Measurements from ENCODE around the gene FNTB. TPM values are rescaled to one million over a fixed set of nuclear protein-coding genes. Genes with fewer than 3 reads are reported as not detected.

Gene FNTB
- total RNA-seq, 5 donors from 2014 or later (not counting 1 experiment from before 2014, with no cell fraction given), result 9.6 to 14.2 (median 10.4) TPM

- H3K27me3 Mint-ChIP-seq, result no peaks in the 10 kb centered on the region
- Histone ChIP-seq H3K4me1 (ENCODE audit: control insufficient read depth in 1 of 2, extremely low read depth in 1 of 2, insufficient read depth in 2 of 2, low read length in 2 of 2) (peaks cover 14 to 25% of the 10 kb centered on the region in 2 experiments), H3K36me3 (ENCODE audit: control insufficient read depth in 2 of 2, extremely low read depth in 1 of 2, insufficient read depth in 1 of 2, low read length in 1 of 2) (no peaks in the 10 kb centered on the region), H3K27me3 (replicated peaks in 1 of 2; ENCODE audit: control insufficient read depth in 2 of 2, extremely low read depth in 1 of 2, insufficient read depth in 2 of 2, low read length in 1 of 2) (no peaks in the 10 kb centered on the region), H3K27ac (ENCODE audit: low read length) (peak overlapping the region; percentile 59), H3K9me3 (no peaks in the 10 kb centered on the region), H3K4me3 (ENCODE audit: control insufficient read depth in 1 of 2, extremely low read depth in 1 of 2, low read length in 1 of 2) (peak overlapping the region; percentile 88 to 92)
- ATAC-seq (replicated peaks in 1 of 4) (no peak), DNase-seq (peak in 4 of 35 experiments; percentile 5 to 42 (median 9))
- no peaks in the 10 kb centered on the region for H3K9me3 Mint-ChIP-seq
- peak overlapping the region; percentile 37 to 82 for H3K27ac Mint-ChIP-seq
- WGBS (ENCODE audit: insufficient coverage), result 3% methylated on average over 15 of the region's 22 CpGs
- H3K4me1 Mint-ChIP-seq, result peaks cover 32 to 35% (median 32%) of the 10 kb centered on the region in 3 donors
- CTCF ChIA-PET, result interaction anchor here in 1 of 2 donors (1.1 to 1.6 kb wide), 4 partner anchors 29 to 312 kb away, joined by 4 read pairs; no protein-coding TSS in a partner anchor
- H3K36me3 Mint-ChIP-seq, result peaks cover 7% of the 10 kb centered on the region
- POLR2A ChIA-PET, result interaction anchor here (0.7 to 0.8 kb wide), 3 partner anchors 362 to 744 kb away, joined by 6 to 11 read pairs (median 8); no protein-coding TSS in a partner anchor
- peak overlapping the region; percentile 85 to 98 (median 89) for H3K4me3 Mint-ChIP-seq
These were observed 116.6 kb downstream of the FNTB start for GRCh38 chr14:65103150-65103760.

- H3K27me3 ChIP-seq (replicated peaks in 1 of 2; ENCODE audit: control insufficient read depth in 2 of 2, extremely low read depth in 1 of 2, insufficient read depth in 2 of 2, low read length in 1 of 2), result no peaks in the 10 kb centered on the region
- DNase-seq (no peak), ATAC-seq (replicated peaks in 1 of 4) (no peak)
- H3K36me3 ChIP-seq (ENCODE audit: control insufficient read depth in 2 of 2, extremely low read depth in 1 of 2, insufficient read depth in 1 of 2, low read length in 1 of 2), result no peaks in the 10 kb centered on the region
- POLR2A ChIA-PET, result interaction anchor here in 1 of 2 donors (1.1 kb wide), 1 partner anchor 12 kb away, joined by 3 read pairs; no protein-coding TSS in a partner anchor
- CTCF ChIA-PET, result no interaction called here
- Mint-ChIP-seq H3K27me3 (no peaks in the 10 kb centered on the region), H3K27ac (no peak overlapping the region), H3K36me3 (peaks cover 4% of the 10 kb centered on the region), H3K4me3 (no peak overlapping the region), H3K4me1 (peaks cover 19 to 21% (median 21%) of the 10 kb centered on the region in 3 donors), H3K9me3 (no peaks in the 10 kb centered on the region)
- H3K4me3 ChIP-seq (ENCODE audit: control insufficient read depth in 1 of 2, extremely low read depth in 1 of 2, low read length in 1 of 2), result no peak overlapping the region
- peaks cover 13 to 15% of the 10 kb centered on the region in 2 experiments for H3K4me1 ChIP-seq (ENCODE audit: control insufficient read depth in 1 of 2, extremely low read depth in 1 of 2, insufficient read depth in 2 of 2, low read length in 2 of 2)
- H3K27ac ChIP-seq (ENCODE audit: low read length), result no peak overlapping the region
- no peaks in the 10 kb centered on the region for H3K9me3 ChIP-seq
- no CpG with 5 or more reads among the region's 3 CpGs for WGBS (ENCODE audit: insufficient coverage)
These were observed 118.1 kb downstream of the FNTB start for GRCh38 chr14:65104791-65105190.

GRCh38 chr14:65106316-65106715 is 119.6 kb downstream of the FNTB start:
- DNase-seq (no peak), ATAC-seq (replicated peaks in 1 of 4) (no peak)
- Histone ChIP-seq H3K27me3 (replicated peaks in 1 of 2; ENCODE audit: control insufficient read depth in 2 of 2, extremely low read depth in 1 of 2, insufficient read depth in 2 of 2, low read length in 1 of 2) (no peaks in the 10 kb centered on the region), H3K4me3 (ENCODE audit: control insufficient read depth in 1 of 2, extremely low read depth in 1 of 2, low read length in 1 of 2) (no peak overlapping the region), H3K9me3 (no peaks in the 10 kb centered on the region), H3K4me1 (ENCODE audit: control insufficient read depth in 1 of 2, extremely low read depth in 1 of 2, insufficient read depth in 2 of 2, low read length in 2 of 2) (peaks cover 5 to 6% of the 10 kb centered on the region in 2 experiments), H3K27ac (ENCODE audit: low read length) (no peak overlapping the region), H3K36me3 (ENCODE audit: control insufficient read depth in 2 of 2, extremely low read depth in 1 of 2, insufficient read depth in 1 of 2, low read length in 1 of 2) (no peaks in the 10 kb centered on the region)
- no peak overlapping the region for H3K27ac Mint-ChIP-seq
- no peaks in the 10 kb centered on the region for H3K9me3 Mint-ChIP-seq
- POLR2A ChIA-PET, result interaction anchor here in 1 of 2 donors (0.7 kb wide), 1 partner anchor 27 kb away, joined by 5 read pairs; no protein-coding TSS in a partner anchor
- H3K4me3 Mint-ChIP-seq, result no peak overlapping the region
- CTCF ChIA-PET, result interaction anchor here (0.6 kb wide), 2 partner anchors 182 to 202 kb away, joined by 3 read pairs; no protein-coding TSS in a partner anchor
- H3K4me1 Mint-ChIP-seq, result peaks cover 6 to 8% (median 8%) of the 10 kb centered on the region in 3 donors
- no peaks in the 10 kb centered on the region for H3K36me3 Mint-ChIP-seq
- H3K27me3 Mint-ChIP-seq, result no peaks in the 10 kb centered on the region
- WGBS (ENCODE audit: insufficient coverage), result 97% methylated on average over 3 of the region's 4 CpGs

DNA sequence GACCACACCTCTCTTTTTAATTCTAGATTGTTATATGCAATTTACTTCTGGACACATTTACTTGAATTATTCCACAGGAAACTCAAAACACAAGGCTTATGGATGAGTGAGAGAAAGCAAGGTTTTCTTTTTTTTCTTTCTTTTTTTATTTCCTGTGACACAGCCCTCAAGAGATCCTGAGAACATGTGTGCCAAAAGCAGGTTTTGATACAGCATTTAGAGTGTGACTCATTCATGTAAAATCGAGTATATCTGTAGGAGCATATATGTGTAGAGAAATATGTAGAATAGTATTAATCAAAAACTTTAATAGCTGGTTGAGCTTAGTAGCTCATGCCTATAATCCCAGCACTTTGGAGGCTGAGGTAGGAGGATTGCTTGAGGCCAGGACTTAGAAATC is 120.0 kb downstream of the FNTB start:
- Mint-ChIP-seq H3K4me1 (peaks cover 4 to 8% (median 7%) of the 10 kb centered on the region in 3 donors), H3K36me3 (no peaks in the 10 kb centered on the region), H3K9me3 (no peaks in the 10 kb centered on the region), H3K27me3 (no peaks in the 10 kb centered on the region), H3K4me3 (no peak overlapping the region), H3K27ac (no peak overlapping the region)
- ChIA-PET POLR2A (interaction anchor here in 1 of 2 donors (0.5 to 0.7 kb wide), 3 partner anchors 52 to 602 kb away, joined by 3 to 5 read pairs (median 5); no protein-coding TSS in a partner anchor), CTCF (interaction anchor here (0.6 to 0.7 kb wide), 3 partner anchors 183 to 223 kb away, joined by 3 to 4 read pairs (median 3); no protein-coding TSS in a partner anchor)
- no peak for DNase-seq
- no peaks in the 10 kb centered on the region for H3K36me3 ChIP-seq (ENCODE audit: control insufficient read depth in 2 of 2, extremely low read depth in 1 of 2, insufficient read depth in 1 of 2, low read length in 1 of 2)
- no peak overlapping the region for H3K27ac ChIP-seq (ENCODE audit: low read length)
- H3K27me3 ChIP-seq (replicated peaks in 1 of 2; ENCODE audit: control insufficient read depth in 2 of 2, extremely low read depth in 1 of 2, insufficient read depth in 2 of 2, low read length in 1 of 2), result no peaks in the 10 kb centered on the region
- no peak overlapping the region for H3K4me3 ChIP-seq (ENCODE audit: control insufficient read depth in 1 of 2, extremely low read depth in 1 of 2, low read length in 1 of 2)
- no CpG with 5 or more reads among the region's 1 CpG for WGBS (ENCODE audit: insufficient coverage)
- peaks cover 5 to 6% of the 10 kb centered on the region in 2 experiments for H3K4me1 ChIP-seq (ENCODE audit: control insufficient read depth in 1 of 2, extremely low read depth in 1 of 2, insufficient read depth in 2 of 2, low read length in 2 of 2)
- ATAC-seq (replicated peaks in 1 of 4), result no peak
- H3K9me3 ChIP-seq, result no peaks in the 10 kb centered on the region

- CTCF ChIA-PET, result interaction anchor here in 1 of 2 donors (0.6 to 0.7 kb wide), 3 partner anchors 68 to 223 kb away, joined by 3 to 4 read pairs (median 3); no protein-coding TSS in a partner anchor
- H3K9me3 ChIP-seq, result no peaks in the 10 kb centered on the region
- no peaks in the 10 kb centered on the region for H3K27me3 ChIP-seq (replicated peaks in 1 of 2; ENCODE audit: control insufficient read depth in 2 of 2, extremely low read depth in 1 of 2, insufficient read depth in 2 of 2, low read length in 1 of 2)
- WGBS (ENCODE audit: insufficient coverage), result no CpG with 5 or more reads among the region's 1 CpG
- no peak overlapping the region for H3K27ac ChIP-seq (ENCODE audit: low read length)
- no peak overlapping the region for H3K4me3 ChIP-seq (ENCODE audit: control insufficient read depth in 1 of 2, extremely low read depth in 1 of 2, low read length in 1 of 2)
- Mint-ChIP-seq H3K27ac (no peak overlapping the region), H3K4me1 (peaks cover 4 to 8% (median 7%) of the 10 kb centered on the region in 3 donors), H3K36me3 (no peaks in the 10 kb centered on the region), H3K9me3 (no peaks in the 10 kb centered on the region), H3K27me3 (no peaks in the 10 kb centered on the region), H3K4me3 (no peak overlapping the region)
- ATAC-seq (replicated peaks in 1 of 4), result no peak
- POLR2A ChIA-PET, result interaction anchor here (0.5 to 0.7 kb wide), 4 partner anchors 18 to 602 kb away, joined by 3 to 5 read pairs (median 4); no protein-coding TSS in a partner anchor
- no peak for DNase-seq
- H3K4me1 ChIP-seq (ENCODE audit: control insufficient read depth in 1 of 2, extremely low read depth in 1 of 2, insufficient read depth in 2 of 2, low read length in 2 of 2), result peaks cover 5 to 6% of the 10 kb centered on the region in 2 experiments
- H3K36me3 ChIP-seq (ENCODE audit: control insufficient read depth in 2 of 2, extremely low read depth in 1 of 2, insufficient read depth in 1 of 2, low read length in 1 of 2), result no peaks in the 10 kb centered on the region
These were observed 120.5 kb downstream of the FNTB start for GRCh38 chr14:65107200-65107599.

DNA sequence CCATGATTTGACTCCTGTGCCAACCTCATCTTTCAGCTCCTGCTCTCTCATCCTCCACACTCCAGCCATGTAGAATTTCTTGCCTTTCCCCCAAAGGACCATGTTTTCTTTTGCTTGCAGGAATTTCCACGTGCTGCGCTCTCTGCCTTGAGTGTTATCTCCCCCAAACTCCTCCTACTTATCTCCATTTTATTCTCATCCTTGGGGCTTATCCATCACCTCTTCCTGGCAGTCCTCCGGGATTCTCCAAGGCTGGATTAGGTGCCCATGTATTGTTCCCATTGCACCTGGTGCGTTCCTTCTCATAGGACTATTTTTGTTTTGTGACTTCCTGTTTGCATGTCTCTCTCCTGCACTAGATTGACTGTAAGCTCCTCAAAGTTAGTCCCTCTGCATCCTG is 122.7 kb downstream of the FNTB start:
- ATAC-seq (replicated peaks in 1 of 4) (no peak), DNase-seq (no peak)
- no peak overlapping the region for H3K27ac ChIP-seq (ENCODE audit: low read length)
- H3K36me3 ChIP-seq (ENCODE audit: control insufficient read depth in 2 of 2, extremely low read depth in 1 of 2, insufficient read depth in 1 of 2, low read length in 1 of 2), result no peaks in the 10 kb centered on the region
- Mint-ChIP-seq H3K4me3 (no peak overlapping the region), H3K36me3 (no peaks in the 10 kb centered on the region), H3K27me3 (no peaks in the 10 kb centered on the region), H3K27ac (no peak overlapping the region), H3K4me1 (peaks cover 0 to 4% (median 0%) of the 10 kb centered on the region in 3 donors), H3K9me3 (no peaks in the 10 kb centered on the region)
- WGBS (ENCODE audit: insufficient coverage), result 85% methylated on average over 4 of the region's 4 CpGs
- no peak overlapping the region for H3K4me3 ChIP-seq (ENCODE audit: control insufficient read depth in 1 of 2, extremely low read depth in 1 of 2, low read length in 1 of 2)
- CTCF ChIA-PET, result no interaction called here
- H3K27me3 ChIP-seq (replicated peaks in 1 of 2; ENCODE audit: control insufficient read depth in 2 of 2, extremely low read depth in 1 of 2, insufficient read depth in 2 of 2, low read length in 1 of 2), result no peaks in the 10 kb centered on the region
- POLR2A ChIA-PET, result no interaction called here
- H3K4me1 ChIP-seq (ENCODE audit: control insufficient read depth in 1 of 2, extremely low read depth in 1 of 2, insufficient read depth in 2 of 2, low read length in 2 of 2), result no peaks in the 10 kb centered on the region
- H3K9me3 ChIP-seq, result no peaks in the 10 kb centered on the region

Measured in T-cell (primary cell).